Hindlimb muscle (tissue), 1 donor: ENCODE data around the gene DSCAM. TPM values are rescaled to one million over a fixed set of nuclear protein-coding genes. Genes with fewer than 3 reads are reported as not detected.
"Not testable (repeated sequence)": the region's sequence is repeated elsewhere in the genome, so short reads cannot be mapped to it uniquely, and the experiment has no call there.

Experiments
- DNase-seq: peaks from one replicate; pipeline ENCODE4 v3.0.0-alpha.2; 2013
- polyA plus RNA-seq: library from polyadenylated mRNA; unstranded; fragments of 120-200 nt; gene quantifications from one replicate; pipeline ENCODE4 v1.2.1, GENCODE V29; 2013; ENCODE audit not compliant: insufficient read length

DSCAM gene
- polyA plus RNA-seq, 1 donor, result 2.0 TPM

- no peak for DNase-seq
Observed at GRCh38 chr21:40371329-40371728, 475.6 kb downstream of the DSCAM start.

- DNase-seq, result no peak
Observed at GRCh38 chr21:40356644-40357043, 490.3 kb downstream of the DSCAM start.

- no peak for DNase-seq
Observed at GRCh38 chr21:40355076-40355475, 491.9 kb downstream of the DSCAM start.

GRCh38 chr21:40351006-40351405, 496.0 kb downstream of the DSCAM start:
- DNase-seq, result no peak

GRCh38 chr21:40349591-40349990, 497.4 kb downstream of the DSCAM start:
- DNase-seq, result no peak

- no peak for DNase-seq
Observed at GRCh38 chr21:40345711-40346321, 501.1 kb downstream of the DSCAM start.

GRCh38 chr21:40340357-40340756, 506.6 kb downstream of the DSCAM start:
- no peak for DNase-seq

- DNase-seq, result no peak
Observed at GRCh38 chr21:40339050-40339449, 507.9 kb downstream of the DSCAM start.

- no peak for DNase-seq
Observed at GRCh38 chr21:40337981-40338380, 509.0 kb downstream of the DSCAM start.

- DNase-seq, result no peak
Observed at GRCh38 chr21:40335704-40336103, 511.3 kb downstream of the DSCAM start.

- DNase-seq, result no peak
Observed at GRCh38 chr21:40334159-40334558, 512.8 kb downstream of the DSCAM start.

- DNase-seq, result no peak
Observed at GRCh38 chr21:40333731-40334130, 513.2 kb downstream of the DSCAM start.

GRCh38 chr21:40331804-40332203, 515.2 kb downstream of the DSCAM start:
- DNase-seq, result no peak

- DNase-seq, result no peak
Observed at GRCh38 chr21:40331172-40331571, 515.8 kb downstream of the DSCAM start.

GRCh38 chr21:40324389-40324788, 522.6 kb downstream of the DSCAM start:
- no peak for DNase-seq

- not testable (repeated sequence) for DNase-seq
Observed at GRCh38 chr21:40320718-40321117, 526.2 kb downstream of the DSCAM start.

GRCh38 chr21:40318371-40318770, 528.6 kb downstream of the DSCAM start:
- no peak for DNase-seq

GRCh38 chr21:40316104-40316503, 530.9 kb downstream of the DSCAM start:
- DNase-seq, result no peak

GRCh38 chr21:40315626-40316025, 531.3 kb downstream of the DSCAM start:
- no peak for DNase-seq

GRCh38 chr21:40313260-40313659, 533.7 kb downstream of the DSCAM start:
- DNase-seq, result no peak

- no peak for DNase-seq
Observed at GRCh38 chr21:40300300-40300699, 546.7 kb downstream of the DSCAM start.

- DNase-seq, result peak; percentile 8
Observed at GRCh38 chr21:40299451-40299850, 547.5 kb downstream of the DSCAM start.

- no peak for DNase-seq
Observed at GRCh38 chr21:40294345-40294744, 552.6 kb downstream of the DSCAM start.

- DNase-seq, result no peak
Observed at GRCh38 chr21:40291560-40291959, 555.4 kb downstream of the DSCAM start.

GRCh38 chr21:40284409-40284808, 562.5 kb downstream of the DSCAM start:
- DNase-seq, result no peak
